ENCODE results near the gene MECP2.

Gene MECP2

DNA sequence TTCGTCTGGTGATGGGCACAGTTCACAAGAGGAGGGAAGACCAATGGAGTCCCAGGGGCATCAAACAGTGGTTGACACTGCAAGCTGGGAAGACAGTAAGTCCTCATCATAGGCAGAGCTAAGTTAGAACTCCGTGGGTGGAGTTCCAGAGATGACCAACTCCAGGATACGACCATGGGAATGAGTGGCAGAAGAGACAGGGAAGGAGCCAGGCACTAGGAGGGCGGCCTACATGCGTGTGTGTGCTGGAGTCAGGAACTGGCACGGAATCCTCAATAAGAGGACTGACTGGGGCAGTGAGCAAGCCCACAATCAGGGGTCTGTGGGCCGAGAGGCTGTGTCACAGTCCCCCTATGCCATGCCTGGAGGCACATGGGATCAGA, 47.4 kb downstream of the MECP2 start:
- DNase-seq (ENCODE audit: low spot score) (no peak), ATAC-seq (ENCODE audit: low read depth) (no peak)
- Histone ChIP-seq H3K4me1 (ENCODE audit: insufficient read depth, poor library complexity, severe bottlenecking) (no peaks in the 10 kb centered on the region), H3K27ac (ENCODE audit: poor library complexity, severe bottlenecking) (no peak overlapping the region), H3K9me3 (ENCODE audit: severe bottlenecking) (no peaks in the 10 kb centered on the region), H3K4me3 (ENCODE audit: severe bottlenecking) (no peak overlapping the region), H3K27me3 (ENCODE audit: insufficient read depth, poor library complexity, severe bottlenecking) (no peaks in the 10 kb centered on the region), H3K36me3 (ENCODE audit: low read depth) (peaks cover 10% of the 10 kb centered on the region; the same call in 1 of the 2 replicates)
- TF ChIP-seq, protein P1, sequence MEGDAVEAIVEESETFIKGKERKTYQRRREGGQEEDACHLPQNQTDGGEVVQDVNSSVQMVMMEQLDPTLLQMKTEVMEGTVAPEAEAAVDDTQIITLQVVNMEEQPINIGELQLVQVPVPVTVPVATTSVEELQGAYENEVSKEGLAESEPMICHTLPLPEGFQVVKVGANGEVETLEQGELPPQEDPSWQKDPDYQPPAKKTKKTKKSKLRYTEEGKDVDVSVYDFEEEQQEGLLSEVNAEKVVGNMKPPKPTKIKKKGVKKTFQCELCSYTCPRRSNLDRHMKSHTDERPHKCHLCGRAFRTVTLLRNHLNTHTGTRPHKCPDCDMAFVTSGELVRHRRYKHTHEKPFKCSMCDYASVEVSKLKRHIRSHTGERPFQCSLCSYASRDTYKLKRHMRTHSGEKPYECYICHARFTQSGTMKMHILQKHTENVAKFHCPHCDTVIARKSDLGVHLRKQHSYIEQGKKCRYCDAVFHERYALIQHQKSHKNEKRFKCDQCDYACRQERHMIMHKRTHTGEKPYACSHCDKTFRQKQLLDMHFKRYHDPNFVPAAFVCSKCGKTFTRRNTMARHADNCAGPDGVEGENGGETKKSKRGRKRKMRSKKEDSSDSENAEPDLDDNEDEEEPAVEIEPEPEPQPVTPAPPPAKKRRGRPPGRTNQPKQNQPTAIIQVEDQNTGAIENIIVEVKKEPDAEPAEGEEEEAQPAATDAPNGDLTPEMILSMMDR (IDR thresholded peaks at IDR 0.05; ENCODE audit: poor library complexity, severe bottlenecking), result no peak

- Histone ChIP-seq H3K27me3 (ENCODE audit: insufficient read depth, poor library complexity, severe bottlenecking) (no peaks in the 10 kb centered on the region), H3K9me3 (ENCODE audit: severe bottlenecking) (no peaks in the 10 kb centered on the region), H3K4me1 (ENCODE audit: insufficient read depth, poor library complexity, severe bottlenecking) (no peaks in the 10 kb centered on the region), H3K27ac (ENCODE audit: poor library complexity, severe bottlenecking) (no peak overlapping the region), H3K36me3 (ENCODE audit: low read depth) (peaks cover 10% of the 10 kb centered on the region; the same call in 1 of the 2 replicates), H3K4me3 (ENCODE audit: severe bottlenecking) (no peak overlapping the region)
- no peak for ATAC-seq (ENCODE audit: low read depth)
- TF ChIP-seq, protein P1 (IDR thresholded peaks at IDR 0.05; ENCODE audit: poor library complexity, severe bottlenecking), result no peak
- DNase-seq (ENCODE audit: low spot score), result no peak
Measured at GRCh38 chrX:154049209-154050112, 48.1 kb downstream of the MECP2 start.

DNA sequence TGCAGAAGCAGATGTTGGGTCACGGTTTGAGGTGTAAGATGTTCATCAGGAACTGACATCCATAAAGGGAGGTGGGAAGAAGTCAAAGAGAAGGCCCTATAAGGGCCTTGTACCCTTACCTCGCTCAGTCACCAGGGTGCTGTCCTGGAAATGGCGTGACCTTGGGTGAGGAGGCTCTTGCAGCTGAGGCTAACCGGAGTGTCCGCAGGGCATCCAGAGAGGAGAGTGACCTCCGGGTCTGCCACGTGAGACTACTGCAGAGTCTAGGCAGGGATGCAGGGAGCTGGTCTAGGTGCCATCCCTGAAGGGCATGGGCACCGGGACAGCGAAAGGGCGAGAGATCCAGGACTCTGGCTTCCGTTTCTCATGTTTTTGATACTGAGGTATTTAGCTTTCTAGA, 49.1 kb downstream of the MECP2 start:
- ATAC-seq (ENCODE audit: low read depth) (no peak), DNase-seq (ENCODE audit: low spot score) (no peak)
- TF ChIP-seq, protein P1 (IDR thresholded peaks at IDR 0.05; ENCODE audit: poor library complexity, severe bottlenecking), result no peak
- Histone ChIP-seq H3K27ac (ENCODE audit: poor library complexity, severe bottlenecking) (no peak overlapping the region), H3K9me3 (ENCODE audit: severe bottlenecking) (no peaks in the 10 kb centered on the region), H3K4me1 (ENCODE audit: insufficient read depth, poor library complexity, severe bottlenecking) (peaks cover 5% of the 10 kb centered on the region), H3K27me3 (ENCODE audit: insufficient read depth, poor library complexity, severe bottlenecking) (no peaks in the 10 kb centered on the region), H3K4me3 (ENCODE audit: severe bottlenecking) (no peak overlapping the region), H3K36me3 (ENCODE audit: low read depth) (peaks cover 10% of the 10 kb centered on the region; the same call in 1 of the 2 replicates)

DNA sequence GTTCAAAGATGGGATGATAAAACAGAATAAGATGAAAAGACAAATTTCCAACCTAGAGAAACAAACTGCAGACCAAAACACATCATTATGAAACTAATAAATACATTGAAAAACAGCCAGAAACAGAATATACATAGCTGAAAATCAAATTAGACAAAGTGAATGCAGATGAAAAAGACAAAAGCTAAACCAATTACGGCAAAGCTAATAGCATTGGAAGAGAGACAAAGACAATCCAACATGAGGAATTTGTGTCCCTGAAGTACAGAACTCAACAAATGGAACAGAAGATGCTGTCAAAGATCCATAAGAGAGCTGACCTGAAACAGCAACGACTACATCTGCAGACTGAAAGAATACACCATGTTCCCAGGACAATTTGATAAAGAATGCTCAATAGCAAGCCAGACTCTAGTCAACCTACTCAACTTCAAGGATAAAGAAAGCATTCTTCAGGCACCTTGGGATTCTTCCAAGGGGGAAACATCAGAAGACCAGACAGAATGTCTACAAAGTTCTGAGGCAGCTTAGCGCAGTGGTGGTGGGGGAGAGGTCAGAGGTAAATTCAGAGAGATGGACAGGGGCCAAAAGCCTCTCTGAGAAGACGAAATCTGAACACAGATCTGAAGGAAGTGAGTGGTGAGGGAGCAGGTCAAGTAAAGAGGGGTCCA, 50.4 kb downstream of the MECP2 start:
- peaks cover 15% of the 10 kb centered on the region for H3K4me1 ChIP-seq (ENCODE audit: insufficient read depth, poor library complexity, severe bottlenecking)
- H3K4me3 ChIP-seq (ENCODE audit: severe bottlenecking), result no peak overlapping the region
- no peak overlapping the region for H3K27ac ChIP-seq (ENCODE audit: poor library complexity, severe bottlenecking)
- peaks cover 10% of the 10 kb centered on the region; the same call in 1 of the 2 replicates for H3K36me3 ChIP-seq (ENCODE audit: low read depth)
- no peaks in the 10 kb centered on the region for H3K9me3 ChIP-seq (ENCODE audit: severe bottlenecking)
- ATAC-seq (ENCODE audit: low read depth) (no peak), DNase-seq (ENCODE audit: low spot score) (no peak)
- TF ChIP-seq, protein P1 (IDR thresholded peaks at IDR 0.05; ENCODE audit: poor library complexity, severe bottlenecking), result no peak
- no peaks in the 10 kb centered on the region for H3K27me3 ChIP-seq (ENCODE audit: insufficient read depth, poor library complexity, severe bottlenecking)

Data from RWPE2 (cell line).